Measurements from ENCODE around the gene LRRFIP2. TPM values are rescaled to one million over a fixed set of nuclear protein-coding genes. Genes with fewer than 3 reads are reported as not detected.

LRRFIP2 gene
- total and polyA plus RNA-seq, 2 experiments from 2014 or later = 77.6 to 77.7 TPM

DNA sequence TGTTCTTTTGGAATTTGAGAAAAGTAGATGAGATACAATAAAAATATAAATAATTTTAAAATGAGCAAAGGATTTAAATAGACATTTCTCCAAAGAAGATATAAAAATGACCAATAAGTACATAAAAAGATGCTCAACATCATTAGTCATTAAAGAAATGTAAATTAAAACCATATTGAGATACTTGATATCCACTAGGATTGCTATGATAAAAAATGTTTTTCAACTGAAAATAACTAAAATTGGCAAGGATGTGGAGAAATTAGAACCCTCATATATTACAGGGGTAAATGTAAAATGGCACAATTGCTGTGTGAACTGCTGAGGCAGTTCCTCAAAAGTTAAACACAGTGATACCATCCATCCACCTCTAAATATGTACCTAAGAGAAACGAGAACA is 38.8 kb downstream of the LRRFIP2 start:
- WGBS, 2 experiments (ENCODE audit: low coverage in 1 of 2, low lambda C conversion rate in 2 of 2, missing lambda C conversion rate in 2 of 2) = 95 to 98% methylated on average over 1 of the region's 1 CpG
- Histone ChIP-seq H3K4me2 (ENCODE audit: unreplicated experiment) (no peak overlapping the region), H3F3A (ENCODE audit: insufficient read depth) (peaks cover 67% of the 10 kb centered on the region), H3K4me3 (no peak overlapping the region), H4K20me1 (ENCODE audit: insufficient read depth) (no peaks in the 10 kb centered on the region), H3K36me3 (ENCODE audit: low read depth) (no peaks in the 10 kb centered on the region), H2AFZ (no peak overlapping the region), H3K79me2 (ENCODE audit: insufficient read depth) (peaks cover 98% of the 10 kb centered on the region), H3K9me2 (ENCODE audit: insufficient read depth) (no peaks in the 10 kb centered on the region), H3K27ac (peak overlapping the region; percentile 15), H3K9ac (no peak overlapping the region), H3K9me3 (ENCODE audit: low read depth) (no peaks in the 10 kb centered on the region), H3K27me3 (replicated peaks; ENCODE audit: insufficient read depth) (no peaks in the 10 kb centered on the region), H3K4me1 (ENCODE audit: insufficient read depth) (peaks cover 50% of the 10 kb centered on the region)
- in situ Hi-C loops (cut with MboI) = no loop called here
- no peak for DNase-seq
- no peak for TF ChIP-seq EZH2 (IDR thresholded peaks at IDR 0.05; ENCODE audit: insufficient read depth, poor library complexity, severe bottlenecking)
- TF ChIP-seq EZH2phosphoT487 (IDR thresholded peaks at IDR 0.05; ENCODE audit: insufficient read depth, low read depth) = no peak

- Histone ChIP-seq H3K9me2 (ENCODE audit: insufficient read depth) (no peaks in the 10 kb centered on the region), H3K4me3 (no peak overlapping the region), H3K4me2 (ENCODE audit: unreplicated experiment) (peak overlapping the region; percentile 56), H4K20me1 (ENCODE audit: insufficient read depth) (no peaks in the 10 kb centered on the region), H3K36me3 (ENCODE audit: low read depth) (no peaks in the 10 kb centered on the region), H3K9ac (peak overlapping the region; percentile 38), H3K4me1 (ENCODE audit: insufficient read depth) (peaks cover 48% of the 10 kb centered on the region), H3K27ac (peak overlapping the region; percentile 38), H3F3A (ENCODE audit: insufficient read depth) (peaks cover 47% of the 10 kb centered on the region), H3K79me2 (ENCODE audit: insufficient read depth) (peaks cover 98% of the 10 kb centered on the region), H3K27me3 (replicated peaks; ENCODE audit: insufficient read depth) (no peaks in the 10 kb centered on the region), H2AFZ (no peak overlapping the region), H3K9me3 (ENCODE audit: low read depth) (no peaks in the 10 kb centered on the region)
- no peak for TF ChIP-seq EZH2phosphoT487 (IDR thresholded peaks at IDR 0.05; ENCODE audit: insufficient read depth, low read depth)
- no peak for TF ChIP-seq EZH2 (IDR thresholded peaks at IDR 0.05; ENCODE audit: insufficient read depth, poor library complexity, severe bottlenecking)
- no peak for DNase-seq
- in situ Hi-C loops (cut with MboI) = no loop called here
- WGBS, 2 experiments (ENCODE audit: low coverage in 1 of 2, low lambda C conversion rate in 2 of 2, missing lambda C conversion rate in 2 of 2) = 67 to 75% methylated on average over 1 of the region's 1 CpG
Measured at GRCh38 chr3:37132334-37132733, 42.0 kb downstream of the LRRFIP2 start.

- Histone ChIP-seq H3K4me3 (no peak overlapping the region; the same call in 1 of the 2 replicates), H3K4me2 (ENCODE audit: unreplicated experiment) (peak overlapping the region; percentile 56)
- no peak for TF ChIP-seq EZH2 (IDR thresholded peaks at IDR 0.05; ENCODE audit: insufficient read depth, poor library complexity, severe bottlenecking)
- TF ChIP-seq EZH2phosphoT487 (IDR thresholded peaks at IDR 0.05; ENCODE audit: insufficient read depth, low read depth) = no peak
Measured at GRCh38 chr3:37131860-37132144, 42.6 kb downstream of the LRRFIP2 start.

DNA sequence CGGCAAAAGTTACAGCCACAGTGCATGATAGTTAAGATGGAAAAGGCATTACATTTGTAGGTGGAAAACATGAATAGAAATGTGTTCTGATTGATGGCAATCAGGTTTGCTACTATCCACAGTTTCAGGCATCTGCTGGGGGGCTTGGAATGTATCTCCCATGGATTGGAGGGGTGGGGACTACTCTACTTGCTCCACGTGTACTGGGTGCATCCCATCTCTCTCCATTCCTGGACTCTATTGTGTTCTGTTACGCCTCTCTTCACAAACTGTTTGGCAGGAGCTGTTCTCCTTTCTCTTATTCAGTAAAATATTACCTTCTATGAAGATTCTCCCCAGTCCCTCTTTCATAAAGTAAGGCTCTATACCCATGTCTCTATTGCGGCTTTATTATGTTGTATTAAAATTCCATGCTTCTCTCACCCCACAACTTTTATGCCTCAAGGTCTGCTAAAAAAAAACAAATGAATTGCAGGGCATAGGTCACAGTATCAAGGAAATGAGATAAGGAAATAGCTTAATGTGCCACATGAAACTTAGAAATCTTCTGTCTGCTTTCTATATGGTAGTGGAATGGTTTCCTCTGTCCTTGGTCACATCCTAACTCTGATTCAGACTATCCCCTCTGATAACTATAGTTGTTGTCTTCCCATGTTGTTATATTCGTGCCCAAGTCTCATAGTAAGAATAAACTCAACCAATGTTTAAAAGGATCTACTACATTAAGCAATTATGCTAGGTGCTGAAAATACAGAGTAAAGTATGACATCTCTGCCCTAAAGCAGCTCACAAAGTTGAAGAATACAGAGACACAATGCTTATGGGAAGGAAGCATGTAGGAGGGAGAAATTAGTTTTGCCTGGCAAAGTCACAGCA is 43.2 kb downstream of the LRRFIP2 start:
- Histone ChIP-seq H2AFZ (peak overlapping the region; percentile 18; the same call in 1 of the 2 replicates), H3K9me3 (ENCODE audit: low read depth) (no peaks in the 10 kb centered on the region), H3K27me3 (replicated peaks; ENCODE audit: insufficient read depth) (no peaks in the 10 kb centered on the region), H3K4me2 (ENCODE audit: unreplicated experiment) (peak overlapping the region; percentile 56), H3F3A (ENCODE audit: insufficient read depth) (peaks cover 43% of the 10 kb centered on the region), H3K36me3 (ENCODE audit: low read depth) (no peaks in the 10 kb centered on the region), H3K9ac (peak overlapping the region; percentile 38), H3K27ac (peak overlapping the region; percentile 38), H3K79me2 (ENCODE audit: insufficient read depth) (peaks cover 100% of the 10 kb centered on the region), H4K20me1 (ENCODE audit: insufficient read depth) (no peaks in the 10 kb centered on the region), H3K4me3 (no peak overlapping the region), H3K9me2 (ENCODE audit: insufficient read depth) (no peaks in the 10 kb centered on the region), H3K4me1 (ENCODE audit: insufficient read depth) (peaks cover 48% of the 10 kb centered on the region)
- in situ Hi-C loops (cut with MboI) = no loop called here
- no peak for DNase-seq
- TF ChIP-seq EZH2 (IDR thresholded peaks at IDR 0.05; ENCODE audit: insufficient read depth, poor library complexity, severe bottlenecking) (no peak), EZH2phosphoT487 (IDR thresholded peaks at IDR 0.05; ENCODE audit: insufficient read depth, low read depth) (no peak)
- WGBS, 2 experiments (ENCODE audit: low coverage in 1 of 2, low lambda C conversion rate in 2 of 2, missing lambda C conversion rate in 2 of 2) = 84 to 87% methylated on average over 5 of the region's 5 CpGs

More at GRCh38 chr3:37131860-37132144, 42.6 kb downstream of the LRRFIP2 start:
- Histone ChIP-seq H3K9me2 (ENCODE audit: insufficient read depth) (no peaks in the 10 kb centered on the region), H2AFZ (peak overlapping the region; percentile 18; the same call in 1 of the 2 replicates), H3K9ac (peak overlapping the region; percentile 38), H3F3A (ENCODE audit: insufficient read depth) (peaks cover 43% of the 10 kb centered on the region), H3K9me3 (ENCODE audit: low read depth) (no peaks in the 10 kb centered on the region), H3K27ac (peak overlapping the region; percentile 38), H3K79me2 (ENCODE audit: insufficient read depth) (peaks cover 99% of the 10 kb centered on the region), H4K20me1 (ENCODE audit: insufficient read depth) (no peaks in the 10 kb centered on the region), H3K27me3 (replicated peaks; ENCODE audit: insufficient read depth) (no peaks in the 10 kb centered on the region), H3K4me1 (ENCODE audit: insufficient read depth) (peaks cover 48% of the 10 kb centered on the region), H3K36me3 (ENCODE audit: low read depth) (no peaks in the 10 kb centered on the region)
- in situ Hi-C loops (cut with MboI) = no loop called here
- 8 to 14% methylated on average over 2 of the region's 2 CpGs for WGBS, 2 experiments (ENCODE audit: low coverage in 1 of 2, low lambda C conversion rate in 2 of 2, missing lambda C conversion rate in 2 of 2)
- no peak for DNase-seq

All from GM23248 (cell line).